GM19023 (cell line): ENCODE results near the gene SLC23A2.

ENCODE experiments used
- ATAC-seq: cut with Tn5 transposase; IDR thresholded peaks from one replicate; pipeline ENCODE4 v1.9.1; 2021; ENCODE audit warnings: mild to moderate bottlenecking, moderate library complexity; ENCODE audit not compliant: unreplicated experiment

Gene SLC23A2

GRCh38 chr20:4971064-4971463 lies 30.2 kb downstream of the SLC23A2 start:
- no peak for ATAC-seq

DNA sequence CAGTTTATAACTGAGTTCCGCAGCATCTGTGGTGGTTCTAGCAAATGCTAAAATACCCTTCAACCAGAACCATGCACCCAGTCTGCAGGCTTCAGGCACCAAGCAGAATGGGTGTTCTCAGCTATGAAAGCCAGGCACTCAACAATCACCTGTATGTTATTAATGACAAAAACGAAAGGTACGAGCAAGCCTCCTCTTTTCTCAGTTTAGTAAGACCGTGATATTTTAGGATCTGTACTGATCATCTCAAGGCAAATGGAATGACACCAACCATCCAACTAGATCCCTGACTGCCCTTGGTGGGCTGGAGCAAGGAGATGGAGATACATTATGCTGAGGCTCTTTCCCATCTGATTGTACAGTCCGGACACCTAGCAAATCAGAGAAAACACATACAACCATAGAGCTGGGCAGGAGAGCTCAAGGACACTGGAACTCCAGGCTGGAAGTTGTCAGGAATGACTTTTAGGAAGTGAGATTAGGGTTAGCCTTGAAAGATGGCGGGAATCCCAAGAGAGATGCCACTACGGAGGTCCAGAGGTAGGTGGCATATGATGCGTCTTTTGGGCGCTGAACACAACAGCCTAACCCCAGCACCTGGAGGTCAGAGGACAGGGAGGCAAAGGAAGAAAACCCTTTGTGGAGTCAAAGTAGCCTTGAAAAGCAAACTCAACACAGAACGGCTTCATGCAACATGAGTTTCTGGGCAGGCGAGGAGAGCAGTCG lies 33.4 kb downstream of the SLC23A2 start:
- no peak for ATAC-seq

DNA sequence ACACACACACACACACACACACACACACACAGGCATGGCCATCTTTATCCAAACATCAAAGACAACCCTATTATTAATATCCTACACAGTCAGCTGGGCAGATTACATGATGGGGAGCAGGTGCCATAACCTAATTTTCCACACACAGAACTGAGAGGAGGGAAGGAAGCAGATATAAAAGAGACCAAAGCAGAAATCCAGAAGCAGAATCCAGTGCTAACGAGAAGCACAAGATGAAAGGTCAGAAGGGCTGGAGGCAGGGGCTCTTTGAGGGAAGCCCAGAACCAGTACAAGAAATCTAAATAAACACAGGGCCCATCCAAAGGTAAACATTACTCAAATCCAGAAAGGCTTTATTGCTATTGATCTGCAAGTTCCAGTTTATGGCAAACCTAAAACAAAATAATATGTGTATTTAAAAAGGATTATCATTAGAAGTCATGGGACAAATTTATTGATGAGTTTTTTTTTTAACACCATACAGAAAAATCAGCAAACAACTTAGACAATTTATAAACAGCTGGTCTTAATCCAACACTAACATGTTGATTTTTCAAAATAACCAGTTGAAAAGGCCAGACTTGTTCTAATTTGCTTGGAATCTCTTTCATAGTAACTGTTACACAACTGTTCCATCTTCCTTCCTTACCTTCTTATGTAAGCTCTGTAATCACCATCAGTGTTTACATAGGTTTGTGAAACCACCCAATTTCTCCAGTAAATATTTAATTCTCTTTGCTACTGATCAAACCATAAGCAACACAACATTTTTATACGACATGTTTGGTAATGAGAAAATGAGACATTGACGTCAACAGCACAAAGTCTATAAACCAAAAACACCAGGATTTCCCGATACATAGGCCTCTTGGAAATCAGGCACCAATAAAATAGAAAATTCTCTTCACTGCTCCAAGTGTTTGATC lies 34.2 kb downstream of the SLC23A2 start:
- ATAC-seq: no peak

DNA sequence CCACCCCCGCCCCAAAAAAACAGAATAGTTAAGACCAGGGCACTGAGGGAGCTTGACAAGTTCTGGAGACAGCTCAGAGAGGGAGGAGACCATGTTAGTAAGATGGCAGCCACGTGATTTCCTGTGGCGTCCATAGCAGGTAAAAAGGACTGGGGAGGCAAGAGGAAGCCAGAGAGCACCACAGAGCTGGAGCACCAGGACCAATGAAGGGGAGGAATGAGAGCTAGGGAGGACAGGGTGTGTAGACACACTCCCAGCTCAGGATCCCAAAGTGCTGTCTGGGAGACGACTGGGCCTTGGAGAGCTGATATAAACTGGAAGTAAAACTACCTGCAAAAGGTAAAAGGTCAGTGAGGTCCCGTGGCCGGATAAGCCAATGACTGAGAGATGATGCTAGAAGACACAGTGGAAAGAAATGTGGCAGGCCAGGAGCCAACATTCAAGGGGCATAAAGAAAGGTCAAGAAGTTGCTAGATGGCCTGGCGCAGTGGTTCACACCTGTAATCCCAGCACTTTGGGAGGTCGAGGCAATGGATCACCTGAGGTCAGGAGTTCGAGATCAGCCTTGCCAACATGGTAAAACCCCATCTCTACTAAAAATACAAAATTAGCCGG lies 39.0 kb downstream of the SLC23A2 start:
- ATAC-seq: no peak

GRCh38 chr20:4961746-4962145 lies 39.6 kb downstream of the SLC23A2 start:
- ATAC-seq: no peak

- ATAC-seq: no peak
Observed at GRCh38 chr20:4959592-4959991, 41.7 kb downstream of the SLC23A2 start.

DNA sequence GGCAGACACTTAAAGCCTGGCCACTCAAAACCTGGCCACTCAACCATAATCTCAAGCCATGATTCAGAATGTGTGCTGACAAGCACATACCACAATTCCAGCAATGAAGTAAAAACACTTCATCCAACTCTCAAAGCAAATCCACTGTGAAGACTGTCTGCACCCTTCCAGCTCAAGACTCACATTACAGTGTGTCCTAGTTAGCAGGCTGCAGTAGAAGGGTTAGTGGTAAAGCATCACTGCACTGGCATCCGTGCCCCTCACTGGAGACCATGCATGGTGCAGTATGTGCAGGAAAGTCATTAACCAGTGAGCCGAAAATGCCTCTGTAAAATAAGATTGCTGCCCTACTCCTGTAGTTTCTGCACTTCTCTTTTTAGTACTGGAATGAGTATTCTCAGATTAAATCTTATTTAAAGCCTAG lies 43.4 kb downstream of the SLC23A2 start:
- ATAC-seq: no peak

- no peak for ATAC-seq
Observed at GRCh38 chr20:4957187-4957586, 44.1 kb downstream of the SLC23A2 start.

DNA sequence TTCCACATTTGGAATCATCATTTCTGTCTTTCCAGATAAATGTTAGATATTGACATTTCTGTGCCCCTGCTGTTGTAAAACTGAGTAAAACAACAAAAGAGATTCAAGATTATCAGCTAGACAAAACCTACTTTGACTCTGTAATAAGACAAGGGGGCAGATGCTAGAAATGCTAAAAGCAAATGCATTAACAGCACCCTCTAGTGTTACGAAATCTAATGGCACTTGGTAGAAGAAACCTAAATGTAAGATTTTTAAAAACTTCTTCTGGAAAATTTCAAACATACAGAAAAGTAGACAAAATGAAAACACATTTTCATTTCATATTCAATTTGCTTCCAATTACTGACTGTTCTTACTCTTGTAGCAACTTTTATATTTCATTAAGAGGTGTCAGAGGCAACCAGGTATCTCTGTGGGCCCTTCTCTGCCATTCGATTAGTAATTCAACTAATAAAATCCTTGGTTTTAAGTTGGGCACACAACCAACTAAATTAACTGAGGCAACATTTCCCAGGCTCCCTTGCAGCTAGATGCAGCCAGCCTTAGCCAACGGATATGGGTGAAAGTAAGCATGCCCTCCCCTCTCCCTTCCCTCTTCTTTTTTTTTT lies 45.0 kb downstream of the SLC23A2 start:
- no peak for ATAC-seq

DNA sequence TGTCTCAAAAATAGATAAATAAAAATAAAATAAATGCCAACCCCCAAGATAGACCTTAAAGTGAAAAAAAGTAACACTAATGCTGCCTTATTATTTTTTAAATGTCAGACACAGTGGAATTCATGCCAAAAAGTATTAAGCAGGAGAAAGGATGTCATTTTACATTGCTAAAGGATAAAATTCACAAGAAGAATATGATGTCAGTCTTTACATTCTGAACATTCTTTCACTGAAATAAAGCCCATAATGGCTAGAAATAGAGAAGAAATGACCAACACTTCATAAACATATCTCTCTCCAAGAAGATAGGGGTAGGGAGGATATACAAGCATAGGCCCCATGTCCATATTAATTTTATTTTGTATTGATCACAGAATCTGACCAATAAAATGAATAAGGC lies 47.4 kb downstream of the SLC23A2 start:
- ATAC-seq: no peak

- no peak for ATAC-seq
Observed at GRCh38 chr20:4952229-4952628, 49.1 kb downstream of the SLC23A2 start.

DNA sequence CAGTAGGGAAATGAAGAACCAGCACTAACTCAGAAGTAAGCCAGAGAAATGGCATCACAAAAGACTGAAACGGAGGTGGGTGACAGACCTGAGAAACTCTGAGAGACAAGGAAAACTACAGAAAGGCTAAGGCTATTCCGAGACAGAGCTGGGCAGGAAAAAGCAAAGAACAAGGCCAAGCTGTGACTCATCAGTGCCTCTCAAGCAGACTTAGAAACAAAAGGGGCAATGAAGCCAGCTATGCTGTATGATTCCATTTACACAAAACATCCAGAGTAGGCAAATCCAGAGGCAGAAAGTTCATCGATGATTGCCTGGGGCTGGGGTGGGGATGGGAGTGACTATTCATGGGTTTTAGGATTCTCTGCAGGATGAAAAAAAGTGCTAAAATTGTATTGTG lies 50.0 kb downstream of the SLC23A2 start:
- no peak for ATAC-seq

- no peak for ATAC-seq
Observed at GRCh38 chr20:4950841-4951240, 50.5 kb downstream of the SLC23A2 start.

DNA sequence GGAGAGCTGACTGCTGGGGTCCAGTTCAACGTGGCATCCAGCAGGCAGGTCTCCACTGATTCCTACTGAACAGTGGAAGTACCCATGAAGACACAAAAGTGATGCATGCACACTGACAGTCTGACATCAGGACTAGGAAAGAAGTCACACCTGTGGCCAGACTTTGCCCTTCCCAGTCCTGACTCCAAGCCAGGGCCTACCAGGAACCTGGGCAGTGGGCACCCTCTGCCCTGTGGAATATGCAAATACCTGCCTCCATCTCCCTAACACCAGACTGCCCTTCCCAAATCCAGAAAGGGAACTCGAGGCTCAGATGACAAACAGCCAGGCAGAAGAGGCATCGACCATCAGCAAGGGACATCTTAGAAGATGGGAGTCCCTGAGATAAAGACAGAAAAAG lies 50.9 kb downstream of the SLC23A2 start:
- no peak for ATAC-seq

GRCh38 chr20:4949833-4950178 lies 51.5 kb downstream of the SLC23A2 start:
- ATAC-seq: peak; percentile 67

- ATAC-seq: no peak
Observed at GRCh38 chr20:4947817-4948559, 53.3 kb downstream of the SLC23A2 start.

DNA sequence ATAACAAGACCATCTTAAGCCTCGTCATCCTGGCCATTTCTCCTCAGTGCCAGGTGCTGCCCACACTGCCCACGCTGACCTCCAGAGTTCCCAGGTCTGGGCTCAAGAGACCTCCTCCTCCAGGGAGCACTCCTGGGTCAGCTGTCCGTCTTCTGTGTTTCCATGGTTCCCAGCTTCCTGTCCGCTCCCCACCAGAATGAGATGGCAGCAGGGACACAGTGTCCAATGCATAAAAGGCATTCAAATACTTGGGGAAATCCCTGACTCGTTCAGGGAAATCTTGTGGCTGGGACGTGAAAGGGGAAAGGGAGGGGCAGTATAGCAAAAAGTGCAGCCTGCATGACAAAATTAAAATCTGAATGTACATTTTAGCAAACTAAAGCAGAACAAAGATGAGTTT lies 54.3 kb downstream of the SLC23A2 start:
- peak; percentile 56 for ATAC-seq

GRCh38 chr20:4946585-4946984 lies 54.7 kb downstream of the SLC23A2 start:
- ATAC-seq: no peak

GRCh38 chr20:4944518-4945313 lies 56.6 kb downstream of the SLC23A2 start:
- ATAC-seq: no peak

DNA sequence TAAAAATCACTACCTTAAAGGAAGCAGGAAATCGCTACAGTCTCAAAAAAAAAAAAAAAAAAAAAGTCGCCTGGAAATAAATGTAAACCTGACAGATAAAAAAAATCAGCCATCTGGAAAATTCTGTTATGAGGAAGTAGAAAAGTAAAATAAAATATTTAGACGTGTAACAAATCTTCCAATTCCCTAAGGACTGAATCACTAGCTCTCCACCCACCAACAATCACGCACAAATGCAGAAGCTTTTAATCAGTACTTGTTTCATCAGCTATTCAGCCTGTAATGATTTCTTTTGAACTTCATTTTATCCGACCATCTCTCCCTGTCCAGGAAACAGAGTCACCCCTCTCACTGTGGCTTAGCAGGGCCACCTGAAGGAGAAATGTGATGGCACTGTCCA lies 59.0 kb downstream of the SLC23A2 start:
- ATAC-seq: no peak
